NCI-H446 treated with DMSO at 0.1 percent for 48 hours (cell line): ENCODE measurements around the gene IFNL3.

Experiments used
- DNase-seq: peaks from one replicate; lab custom pipeline; 2025; lab: John Stamatoyannopoulos, UW

Gene IFNL3

GRCh38 chr19:39193803-39194202 is 51.0 kb downstream of the IFNL3 start:
- DNase-seq = no peak
